Stomach (tissue), 9 donors: ENCODE measurements around the gene DNM3. TPM values are rescaled to one million over a fixed set of nuclear protein-coding genes. Genes with fewer than 3 reads are reported as not detected.

ENCODE experiments used
- DNase-seq, 2 donors: peaks; one replicate each; pipeline versions ENCODE4 v3.0.0 to v3.0.0-alpha.2; 2013 to 2019
- H3K27ac ChIP-seq, 5 donors: fragments of 200-600 bp in 4 of 5; sonication (generic) in 4 of 5; one replicate each; pipeline ENCODE4 v1.5.1; 2013 to 2019; ENCODE audit warnings: mild to moderate bottlenecking in 1 of 5, moderate library complexity in 1 of 5
- H3K27me3 ChIP-seq, 3 donors: fragments of 200-600 bp; sonication (generic); one replicate each; pipeline ENCODE4 v1.5.1; 2017 to 2019; ENCODE audit warnings: mixed run types in 1 of 3
- H3K36me3 ChIP-seq, 4 donors: fragments of 200-600 bp; sonication (generic); 1 replicate in 3 of 4; 2 replicates in 1 of 4; pipeline ENCODE4 v1.5.1; 2016 to 2019
- H3K4me1 ChIP-seq, 4 donors: fragments of 200-600 bp; sonication (generic); one replicate each; pipeline ENCODE4 v1.5.1; 2016 to 2019
- H3K4me3 ChIP-seq, 4 donors: fragments of 200-600 bp; sonication (generic) in 3 of 4; one replicate each; pipeline ENCODE4 v1.5.1; 2016 to 2019; ENCODE audit warnings: mild to moderate bottlenecking in 1 of 4
- H3K9me3 ChIP-seq, 4 donors: fragments of 200-600 bp; sonication (generic); one replicate each; pipeline ENCODE4 v1.5.1; 2016 to 2019
- EP300 ChIP-seq: sonication (generic); formaldehyde crosslinking; IDR thresholded peaks from one replicate; pipeline ENCODE4 v1.6.1; 2017; ENCODE audit warnings: antibody characterized with exemption
- POLR2A ChIP-seq, 4 donors: fragments of 450-650 bp; IDR thresholded peaks; one replicate each; pipeline ENCODE4 v1.6.1; 2016; ENCODE audit warnings: antibody characterized with exemption in 4 of 4, control low read depth in 2 of 4, mild to moderate bottlenecking in 1 of 4, moderate library complexity in 1 of 4
- POLR2AphosphoS5 ChIP-seq, 3 donors: sonication (generic); formaldehyde crosslinking; IDR thresholded peaks; one replicate each; pipeline ENCODE4 v1.6.1; 2016; ENCODE audit warnings: antibody characterized with exemption in 3 of 3
- WGBS, 5 donors: extraction: QIAGEN DNeasy Blood & Tissue Kit in 3 of 5; methylation state at CpG; one replicate each; pipeline versions ENCODE4 v1.1.5 to v1.1.7; 2013 to 2018; 5-methylcytosine and 5-hydroxymethylcytosine counted together
- intact Hi-C: fragments of 100-400 bp; cut with DNase I; formaldehyde crosslinking; loops from one replicate; pipeline ENCODE4 v1.15.1; 2023; ENCODE audit warnings: low total_unique reads
- polyA plus RNA-seq, 3 donors: library from polyadenylated mRNA; stranded (reverse); fragments of 200-250 nt; gene quantifications; one replicate each; pipeline ENCODE4 v1.2.3, GENCODE V29; 2013
- total RNA-seq, 5 donors: library from RNA; depleted of rRNA; stranded (reverse); fragments of >200 nt; gene quantifications; one replicate each; pipeline versions ENCODE4 v1.1.0 to v1.2.3, GENCODE V29; 2014 to 2016
- TF ChIP-seq, protein P1 (sequence below), 7 experiments: fragments of 450-650 bp in 4 of 7; fragments of 200-600 bp in 3 of 7; sonication (generic) in 3 of 7; IDR thresholded peaks; one replicate each; pipeline ENCODE4 v1.5.1; 2016 to 2019; ENCODE audit warnings: antibody characterized with exemption in 7 of 7, control low read depth in 2 of 7, mild to moderate bottlenecking in 1 of 7
- donor health status: healthy with polysubstance abuse.
- donor health status: Bipolar disorder and iron deficiency.
- donor health status: healthy.

The DNM3 gene
- total and polyA plus RNA-seq, 8 donors = 0.58 to 13.8 (median 2.2) TPM

GRCh38 chr1:171872430-171872829 is 31.1 kb downstream of the DNM3 start:
- WGBS, 5 donors = 79 to 88% (median 81%) methylated on average over 5 of the region's 5 CpGs
- H3K36me3 ChIP-seq = no peaks in the 10 kb centered on the region
- H3K27ac ChIP-seq = no peak overlapping the region
- H3K27me3 ChIP-seq = no peaks in the 10 kb centered on the region
- H3K9me3 ChIP-seq = no peaks in the 10 kb centered on the region
- no peaks in the 10 kb centered on the region for H3K4me1 ChIP-seq
- no peak for DNase-seq
- no peak for TF ChIP-seq POLR2A (IDR thresholded peaks at IDR 0.05)
- no peak for TF ChIP-seq POLR2AphosphoS5 (IDR thresholded peaks at IDR 0.05)
- TF ChIP-seq EP300 = no peak
- TF ChIP-seq, protein P1, sequence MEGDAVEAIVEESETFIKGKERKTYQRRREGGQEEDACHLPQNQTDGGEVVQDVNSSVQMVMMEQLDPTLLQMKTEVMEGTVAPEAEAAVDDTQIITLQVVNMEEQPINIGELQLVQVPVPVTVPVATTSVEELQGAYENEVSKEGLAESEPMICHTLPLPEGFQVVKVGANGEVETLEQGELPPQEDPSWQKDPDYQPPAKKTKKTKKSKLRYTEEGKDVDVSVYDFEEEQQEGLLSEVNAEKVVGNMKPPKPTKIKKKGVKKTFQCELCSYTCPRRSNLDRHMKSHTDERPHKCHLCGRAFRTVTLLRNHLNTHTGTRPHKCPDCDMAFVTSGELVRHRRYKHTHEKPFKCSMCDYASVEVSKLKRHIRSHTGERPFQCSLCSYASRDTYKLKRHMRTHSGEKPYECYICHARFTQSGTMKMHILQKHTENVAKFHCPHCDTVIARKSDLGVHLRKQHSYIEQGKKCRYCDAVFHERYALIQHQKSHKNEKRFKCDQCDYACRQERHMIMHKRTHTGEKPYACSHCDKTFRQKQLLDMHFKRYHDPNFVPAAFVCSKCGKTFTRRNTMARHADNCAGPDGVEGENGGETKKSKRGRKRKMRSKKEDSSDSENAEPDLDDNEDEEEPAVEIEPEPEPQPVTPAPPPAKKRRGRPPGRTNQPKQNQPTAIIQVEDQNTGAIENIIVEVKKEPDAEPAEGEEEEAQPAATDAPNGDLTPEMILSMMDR (IDR thresholded peaks at IDR 0.05) = no peak
- intact Hi-C loops = no loop called here
- H3K4me3 ChIP-seq = no peak overlapping the region

DNA sequence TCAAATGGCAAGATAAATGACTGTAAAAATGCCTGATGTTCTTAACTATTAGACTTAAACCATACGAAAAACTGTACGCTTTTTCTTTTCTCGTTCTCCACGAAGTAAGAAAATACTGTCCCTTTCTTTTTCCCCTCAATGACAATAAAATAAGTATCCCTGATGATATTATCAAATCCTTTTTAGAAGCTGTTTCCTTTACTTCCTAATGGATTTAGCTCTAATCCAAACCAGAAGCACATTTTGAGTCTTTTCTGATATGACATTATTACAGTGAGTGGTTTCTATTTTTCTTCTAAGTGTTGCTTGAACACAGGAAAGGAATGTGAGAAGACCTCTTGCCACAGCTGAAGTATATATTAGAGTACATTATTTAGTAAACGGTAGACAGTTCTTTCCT is 32.4 kb downstream of the DNM3 start:
- intact Hi-C loops = no loop called here
- Histone ChIP-seq H3K4me3 (no peak overlapping the region), H3K36me3 (no peaks in the 10 kb centered on the region), H3K27ac (no peak overlapping the region), H3K9me3 (no peaks in the 10 kb centered on the region), H3K4me1 (no peaks in the 10 kb centered on the region), H3K27me3 (no peaks in the 10 kb centered on the region)
- WGBS, 5 donors = 79 to 92% (median 85%) methylated on average over 5 of the region's 5 CpGs
- TF ChIP-seq, protein P1 (IDR thresholded peaks at IDR 0.05) = no peak
- TF ChIP-seq POLR2AphosphoS5 (IDR thresholded peaks at IDR 0.05) (no peak), POLR2A (IDR thresholded peaks at IDR 0.05) (no peak), EP300 (no peak)
- no peak for DNase-seq

DNA sequence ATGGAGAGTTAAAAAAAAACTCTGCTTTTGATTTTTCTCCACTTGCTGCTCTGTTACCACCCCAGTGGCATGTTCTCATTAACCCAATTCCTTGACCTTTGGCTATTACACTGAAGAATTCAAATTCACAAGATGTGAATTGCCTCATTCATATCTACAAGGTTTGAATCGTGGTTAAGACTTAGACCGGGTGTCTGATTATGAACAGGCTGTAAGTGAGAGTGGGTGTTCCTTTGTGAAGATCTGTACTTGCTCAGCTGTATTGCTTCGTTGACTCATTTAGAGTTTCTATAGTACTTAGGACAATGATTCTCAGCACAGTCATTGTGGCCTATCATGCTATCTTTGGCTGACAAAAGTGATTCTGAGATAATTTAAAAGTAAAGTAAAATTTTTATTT is 36.4 kb downstream of the DNM3 start:
- no peak overlapping the region for H3K4me3 ChIP-seq
- H3K4me1 ChIP-seq = peaks cover 0 to 6% (median 0%) of the 10 kb centered on the region in 4 donors
- WGBS, 5 donors = 41 to 58% (median 42%) methylated on average over 3 of the region's 3 CpGs
- intact Hi-C loops = no loop called here
- peak in 1 of 2 donors; percentile 9 for DNase-seq
- H3K27ac ChIP-seq = no peak overlapping the region
- H3K36me3 ChIP-seq = no peaks in the 10 kb centered on the region
- no peaks in the 10 kb centered on the region for H3K9me3 ChIP-seq
- no peaks in the 10 kb centered on the region for H3K27me3 ChIP-seq
- TF ChIP-seq POLR2AphosphoS5 (IDR thresholded peaks at IDR 0.05) (no peak), POLR2A (IDR thresholded peaks at IDR 0.05) (no peak), EP300 (no peak)
- TF ChIP-seq, protein P1 (IDR thresholded peaks at IDR 0.05) = no peak

DNA sequence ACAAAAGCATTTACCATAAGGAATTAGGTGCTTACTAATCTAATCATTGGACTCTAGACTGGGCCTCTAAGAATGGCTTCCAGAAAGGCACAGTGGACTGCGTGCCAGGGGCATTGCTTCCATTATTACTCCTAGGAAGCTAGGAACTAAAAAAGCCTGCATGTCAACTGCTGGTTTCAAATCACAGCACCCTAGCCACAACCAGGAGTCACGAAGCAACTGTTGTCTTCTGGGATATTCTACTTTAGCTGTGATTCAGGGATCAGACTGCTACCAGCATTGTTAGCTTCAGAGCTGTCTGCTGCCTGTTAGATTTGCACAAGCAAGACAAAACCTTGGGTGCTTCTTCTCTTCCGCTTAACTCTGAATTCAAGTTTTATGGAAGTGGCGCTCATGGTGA is 38.3 kb downstream of the DNM3 start:
- 94 to 96% (median 94%) methylated on average over 4 of the region's 4 CpGs for WGBS, 5 donors
- no peak overlapping the region for H3K27ac ChIP-seq
- no peak for DNase-seq

More for the DNA sequence above, 38.3 kb downstream of the DNM3 start:
- H3K4me3 ChIP-seq = no peak overlapping the region
- no peak for TF ChIP-seq POLR2A (IDR thresholded peaks at IDR 0.05)
- TF ChIP-seq POLR2AphosphoS5 (IDR thresholded peaks at IDR 0.05) = no peak
- TF ChIP-seq, protein P1 (IDR thresholded peaks at IDR 0.05) = no peak
- no peak for TF ChIP-seq EP300
- no peaks in the 10 kb centered on the region for H3K27me3 ChIP-seq
- H3K36me3 ChIP-seq = no peaks in the 10 kb centered on the region
- intact Hi-C loops = no loop called here
- H3K4me1 ChIP-seq = peaks cover 0 to 6% (median 0%) of the 10 kb centered on the region in 4 donors
- H3K9me3 ChIP-seq = no peaks in the 10 kb centered on the region
